Neural progenitor cell (in vitro differentiated cells): ENCODE results near the gene PALM2AKAP2. TPM values are rescaled to one million over a fixed set of nuclear protein-coding genes. Genes with fewer than 3 reads are reported as not detected.

Experiments used
- DNase-seq: peaks from one replicate; pipeline ENCODE4 v3.0.0-alpha.2; 2016; ENCODE audit warnings: low spot score
- H2AFZ ChIP-seq: fragments of 200-600 bp; sonication (generic); replicated peaks from 2 replicates; pipeline ENCODE4 v1.6.1; 2016; ENCODE audit warnings: antibody characterized with exemption
- H3F3A ChIP-seq: fragments of 200-600 bp; sonication (generic); 2 replicates; pipeline ENCODE4 v1.6.1; 2016; ENCODE audit warnings: antibody characterized with exemption, low read depth
- H3K27ac ChIP-seq: fragments of 200-600 bp; sonication (generic); 2 replicates; pipeline ENCODE4 v1.5.1; 2016; ENCODE audit warnings: mild to moderate bottlenecking
- H3K27me3 ChIP-seq: fragments of 200-600 bp; sonication (generic); 2 replicates; pipeline ENCODE4 v1.6.1; 2016; ENCODE audit warnings: mild to moderate bottlenecking, moderate library complexity
- H3K36me3 ChIP-seq: fragments of 200-600 bp; sonication (generic); 2 replicates; pipeline ENCODE4 v1.5.1; 2016
- H3K4me1 ChIP-seq: fragments of 200-600 bp; sonication (generic); 2 replicates; pipeline ENCODE4 v1.6.1; 2016; ENCODE audit warnings: mixed run types
- H3K4me2 ChIP-seq: fragments of 200-600 bp; sonication (generic); 2 replicates; pipeline ENCODE4 v1.6.1; 2016
- H3K4me3 ChIP-seq: fragments of 200-600 bp; sonication (generic); 2 replicates; pipeline ENCODE4 v1.5.1; 2016
- H3K79me2 ChIP-seq: fragments of 200-600 bp; sonication (generic); 2 replicates; pipeline ENCODE4 v1.6.1; 2016; ENCODE audit warnings: low read depth
- H3K9ac ChIP-seq: fragments of 200-600 bp; sonication (generic); 2 replicates; pipeline ENCODE4 v1.6.1; 2016
- H3K9me3 ChIP-seq: fragments of 200-600 bp; sonication (generic); 2 replicates; pipeline ENCODE4 v1.5.1; 2016; ENCODE audit warnings: low read depth
- H4K20me1 ChIP-seq: fragments of 200-600 bp; sonication (generic); 2 replicates; pipeline ENCODE4 v1.6.1; 2016; ENCODE audit warnings: low read depth
- H3K27ac Mint-ChIP-seq: 3 replicates; pipeline ENCODE4 v1.8.0; 2021; ENCODE audit warnings: mixed read lengths
- H3K27me3 Mint-ChIP-seq: 2 replicates; pipeline ENCODE4 v1.8.0; 2022; ENCODE audit warnings: low read depth, mild to moderate bottlenecking, inconsistent platforms, moderate library complexity, mixed read lengths; ENCODE audit not compliant: insufficient read depth
- H3K36me3 Mint-ChIP-seq: 3 replicates; pipeline ENCODE4 v1.8.0; 2021; ENCODE audit warnings: mixed read lengths
- H3K4me1 Mint-ChIP-seq: 3 replicates; pipeline ENCODE4 v1.8.0; 2021; ENCODE audit warnings: mixed read lengths
- H3K4me3 Mint-ChIP-seq: 3 replicates; pipeline ENCODE4 v1.8.0; 2021; ENCODE audit warnings: mild to moderate bottlenecking, moderate library complexity, mixed read lengths
- H3K9me3 Mint-ChIP-seq: 3 replicates; pipeline ENCODE4 v1.8.0; 2020; ENCODE audit warnings: mixed read lengths
- CTCF ChIP-seq: fragments of 200-600 bp; sonication (generic); IDR thresholded peaks from 2 replicates; pipeline ENCODE4 v1.5.1; 2017; ENCODE audit warnings: antibody characterized with exemption, mild to moderate bottlenecking
- EZH2 ChIP-seq: fragments of 200-600 bp; sonication (generic); IDR thresholded peaks from 2 replicates; pipeline ENCODE4 v1.6.1; 2017; ENCODE audit warnings: antibody characterized with exemption, mild to moderate bottlenecking, moderate library complexity
- EZH2phosphoT487 ChIP-seq: fragments of 200-600 bp; sonication (generic); IDR thresholded peaks from 2 replicates; pipeline ENCODE4 v1.6.1; 2017; ENCODE audit warnings: antibody characterized with exemption
- total RNA-seq: library from RNA; depleted of rRNA; stranded (reverse); fragments of >200 nt; gene quantifications from 2 replicates; pipeline ENCODE4 v1.2.3, GENCODE V29; 2015; ENCODE audit warnings: low replicate concordance

PALM2AKAP2 gene
- total RNA-seq, 1 donor from 2014 or later: 3.9 TPM

DNA sequence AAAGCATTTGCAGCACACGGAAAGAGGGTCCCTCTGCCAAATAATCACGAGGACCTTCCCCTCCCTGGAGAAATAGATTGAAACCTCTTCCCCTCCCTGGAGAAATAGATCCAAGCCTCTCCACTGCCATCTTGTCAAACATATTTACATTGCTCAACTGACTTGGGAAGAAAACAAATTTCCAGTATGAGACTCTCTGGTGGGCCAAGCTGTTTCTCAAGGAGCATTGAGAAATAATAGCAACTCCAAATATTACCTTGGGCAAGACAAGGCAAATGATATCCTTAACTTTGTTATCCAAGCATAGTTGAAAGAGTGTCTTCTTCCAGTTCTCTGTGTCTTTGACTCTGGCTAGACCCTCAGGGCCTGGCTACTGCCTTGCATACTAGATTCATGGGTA lies 45.2 kb upstream of the PALM2AKAP2 start:
- Histone ChIP-seq H3K9ac (no peak overlapping the region), H3K27ac (no peak overlapping the region), H3K36me3 (no peaks in the 10 kb centered on the region), H3K4me2 (no peak overlapping the region), H2AFZ (peak overlapping the region; percentile 14), H3K27me3 (no peaks in the 10 kb centered on the region), H4K20me1 (no peaks in the 10 kb centered on the region), H3K9me3 (no peaks in the 10 kb centered on the region), H3F3A (no peaks in the 10 kb centered on the region), H3K79me2 (no peaks in the 10 kb centered on the region), H3K4me3 (no peak overlapping the region), H3K4me1 (no peaks in the 10 kb centered on the region)
- Mint-ChIP-seq H3K27ac (no peak overlapping the region), H3K27me3 (no peaks in the 10 kb centered on the region), H3K36me3 (no peaks in the 10 kb centered on the region), H3K4me1 (no peaks in the 10 kb centered on the region), H3K9me3 (no peaks in the 10 kb centered on the region), H3K4me3 (no peak overlapping the region)
- no peak for DNase-seq
- TF ChIP-seq CTCF (no peak), EZH2phosphoT487 (no peak), EZH2 (no peak)

DNA sequence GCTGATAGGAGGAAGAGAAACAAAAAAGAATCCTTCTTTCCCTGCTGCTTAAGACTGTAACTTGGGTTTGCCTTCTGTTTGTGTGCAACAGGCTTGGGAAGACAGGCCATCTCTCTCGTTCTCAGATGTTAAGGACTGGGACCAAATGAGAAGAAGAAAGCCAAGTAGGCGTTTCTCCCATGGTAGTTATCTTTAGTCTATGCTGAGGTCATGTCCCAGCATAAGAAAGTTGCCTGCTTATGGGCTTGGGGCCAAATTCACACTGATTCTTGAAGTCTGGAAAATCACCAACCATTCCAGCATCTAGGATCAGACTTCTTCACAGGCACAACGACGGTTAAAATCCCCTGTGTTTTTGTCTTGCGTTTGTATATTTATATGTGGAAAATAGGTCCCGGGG lies 44.2 kb upstream of the PALM2AKAP2 start:
- H2AFZ ChIP-seq: no peak overlapping the region

GRCh38 chr9:109737295-109737694 lies 42.7 kb upstream of the PALM2AKAP2 start:
- no peaks in the 10 kb centered on the region for H3K27me3 ChIP-seq
- H2AFZ ChIP-seq: no peak overlapping the region
- H3K79me2 ChIP-seq: no peaks in the 10 kb centered on the region
- H3K27ac ChIP-seq: no peak overlapping the region
- DNase-seq: no peak
- Mint-ChIP-seq H3K27ac (no peak overlapping the region), H3K4me1 (peaks cover 2% of the 10 kb centered on the region), H3K27me3 (no peaks in the 10 kb centered on the region), H3K36me3 (no peaks in the 10 kb centered on the region), H3K9me3 (no peaks in the 10 kb centered on the region), H3K4me3 (no peak overlapping the region)
- H3F3A ChIP-seq: no peaks in the 10 kb centered on the region
- no peak overlapping the region for H3K4me3 ChIP-seq
- H4K20me1 ChIP-seq: no peaks in the 10 kb centered on the region
- no peaks in the 10 kb centered on the region for H3K9me3 ChIP-seq
- peaks cover under 1% of the 10 kb centered on the region for H3K4me1 ChIP-seq
- no peak overlapping the region for H3K9ac ChIP-seq
- no peak overlapping the region for H3K4me2 ChIP-seq
- TF ChIP-seq EZH2 (no peak), CTCF (no peak), EZH2phosphoT487 (no peak)
- H3K36me3 ChIP-seq: no peaks in the 10 kb centered on the region

More for the DNA sequence above, 44.2 kb upstream of the PALM2AKAP2 start:
- Histone ChIP-seq H3K4me2 (no peak overlapping the region), H3K79me2 (no peaks in the 10 kb centered on the region), H3F3A (no peaks in the 10 kb centered on the region), H4K20me1 (no peaks in the 10 kb centered on the region), H3K4me3 (no peak overlapping the region), H3K4me1 (no peaks in the 10 kb centered on the region), H3K9me3 (no peaks in the 10 kb centered on the region), H3K27me3 (no peaks in the 10 kb centered on the region), H3K36me3 (no peaks in the 10 kb centered on the region), H3K27ac (no peak overlapping the region), H3K9ac (no peak overlapping the region)
- no peak overlapping the region for H3K27ac Mint-ChIP-seq
- no peaks in the 10 kb centered on the region for H3K27me3 Mint-ChIP-seq
- H3K36me3 Mint-ChIP-seq: no peaks in the 10 kb centered on the region
- no peak for DNase-seq
- H3K4me3 Mint-ChIP-seq: no peak overlapping the region
- TF ChIP-seq EZH2 (no peak), EZH2phosphoT487 (no peak), CTCF (no peak)
- H3K9me3 Mint-ChIP-seq: no peaks in the 10 kb centered on the region
- H3K4me1 Mint-ChIP-seq: no peaks in the 10 kb centered on the region

- H3K9me3 Mint-ChIP-seq: no peaks in the 10 kb centered on the region
- no peak for DNase-seq
- H4K20me1 ChIP-seq: no peaks in the 10 kb centered on the region
- H3K36me3 ChIP-seq: no peaks in the 10 kb centered on the region
- no peaks in the 10 kb centered on the region for H3K27me3 Mint-ChIP-seq
- H3K79me2 ChIP-seq: no peaks in the 10 kb centered on the region
- H3K27me3 ChIP-seq: no peaks in the 10 kb centered on the region
- H3F3A ChIP-seq: no peaks in the 10 kb centered on the region
- H3K27ac Mint-ChIP-seq: no peak overlapping the region
- peaks cover 15% of the 10 kb centered on the region for H3K4me1 Mint-ChIP-seq
- no peak overlapping the region for H3K4me3 ChIP-seq
- H3K4me2 ChIP-seq: no peak overlapping the region
- peaks cover 14% of the 10 kb centered on the region for H3K4me1 ChIP-seq
- no peaks in the 10 kb centered on the region for H3K36me3 Mint-ChIP-seq
- no peak overlapping the region for H3K4me3 Mint-ChIP-seq
- H2AFZ ChIP-seq: no peak overlapping the region
- TF ChIP-seq CTCF: no peak
- no peak for TF ChIP-seq EZH2
- H3K9me3 ChIP-seq: no peaks in the 10 kb centered on the region
- no peak overlapping the region for H3K27ac ChIP-seq
- no peak overlapping the region for H3K9ac ChIP-seq
Observed at GRCh38 chr9:109739760-109740159, 40.2 kb upstream of the PALM2AKAP2 start.
